RWPE2 (cell line): ENCODE results near the gene KLC3.
"Not testable (repeated sequence)": the region's sequence is repeated elsewhere in the genome, so short reads cannot be mapped to it uniquely, and the experiment has no call there.

Experiments used
- ATAC-seq: fragments of 200-7000 bp; cut with Tn5 transposase; 3 replicates; pipeline ENCODE4 v1.9.1; 2021; ENCODE audit warnings: low read depth
- DNase-seq: peaks from one replicate; pipeline ENCODE4 v3.0.0-alpha.2; 2020; ENCODE audit warnings: low spot score
- H3K27ac ChIP-seq: fragments of 450-650 bp; 2 replicates; pipeline ENCODE4 v1.5.1; 2017; ENCODE audit warnings: mild to moderate bottlenecking; ENCODE audit not compliant: poor library complexity, severe bottlenecking
- H3K27me3 ChIP-seq: fragments of 250-450 bp; sonication (Bioruptor Pico); 2 replicates; pipeline ENCODE4 v1.5.1; 2021; ENCODE audit warnings: mild to moderate bottlenecking, moderate library complexity; ENCODE audit not compliant: insufficient read depth, poor library complexity, severe bottlenecking
- H3K36me3 ChIP-seq: fragments of 250-450 bp; sonication (Bioruptor Pico); 2 replicates; pipeline ENCODE4 v1.5.1; 2020; ENCODE audit warnings: low read depth, mild to moderate bottlenecking, moderate library complexity
- H3K4me1 ChIP-seq: fragments of 250-450 bp; sonication (Bioruptor Pico); 2 replicates; pipeline ENCODE4 v1.5.1; 2021; ENCODE audit warnings: mild to moderate bottlenecking, moderate library complexity; ENCODE audit not compliant: insufficient read depth, poor library complexity, severe bottlenecking
- H3K4me3 ChIP-seq: fragments of 250-450 bp; sonication (Bioruptor Pico); 2 replicates; pipeline ENCODE4 v1.5.1; 2021; ENCODE audit warnings: mild to moderate bottlenecking, moderate library complexity; ENCODE audit not compliant: severe bottlenecking
- H3K9me3 ChIP-seq: fragments of 250-450 bp; sonication (Bioruptor Pico); 2 replicates; pipeline ENCODE4 v1.5.1; 2021; ENCODE audit warnings: mild to moderate bottlenecking, moderate library complexity; ENCODE audit not compliant: severe bottlenecking
- TF ChIP-seq, protein P1 (sequence below): fragments of 450-650 bp; IDR thresholded peaks from one replicate; pipeline ENCODE4 v1.5.1; 2017; ENCODE audit warnings: mild to moderate bottlenecking, moderate library complexity; ENCODE audit not compliant: poor library complexity, severe bottlenecking

KLC3 gene

DNA sequence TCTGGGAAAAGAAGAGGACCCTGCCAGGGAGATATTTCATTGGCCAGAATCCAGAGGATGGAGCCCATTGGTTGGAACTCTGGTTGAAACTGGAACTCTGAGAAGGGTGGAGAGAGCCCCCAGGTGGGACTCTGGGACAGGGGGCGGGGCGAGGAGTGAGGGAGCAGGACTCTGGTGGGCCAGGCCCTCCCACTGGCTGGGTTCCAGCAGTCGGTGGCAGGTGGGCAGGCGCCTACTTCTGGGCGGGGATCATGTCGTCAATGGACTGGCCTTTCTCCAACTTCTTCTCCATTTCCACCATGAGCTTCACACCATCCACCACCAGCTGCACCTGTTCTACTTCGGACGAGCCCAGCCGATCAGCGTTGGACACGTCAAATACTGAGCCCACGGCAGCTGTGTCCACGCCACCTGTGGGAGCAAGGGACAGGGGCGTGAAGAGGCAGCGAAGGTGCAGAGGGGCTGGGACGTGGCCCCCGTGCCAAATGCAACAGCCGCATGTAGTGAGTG lies 34.0 kb upstream of the KLC3 start:
- TF ChIP-seq, protein P1, sequence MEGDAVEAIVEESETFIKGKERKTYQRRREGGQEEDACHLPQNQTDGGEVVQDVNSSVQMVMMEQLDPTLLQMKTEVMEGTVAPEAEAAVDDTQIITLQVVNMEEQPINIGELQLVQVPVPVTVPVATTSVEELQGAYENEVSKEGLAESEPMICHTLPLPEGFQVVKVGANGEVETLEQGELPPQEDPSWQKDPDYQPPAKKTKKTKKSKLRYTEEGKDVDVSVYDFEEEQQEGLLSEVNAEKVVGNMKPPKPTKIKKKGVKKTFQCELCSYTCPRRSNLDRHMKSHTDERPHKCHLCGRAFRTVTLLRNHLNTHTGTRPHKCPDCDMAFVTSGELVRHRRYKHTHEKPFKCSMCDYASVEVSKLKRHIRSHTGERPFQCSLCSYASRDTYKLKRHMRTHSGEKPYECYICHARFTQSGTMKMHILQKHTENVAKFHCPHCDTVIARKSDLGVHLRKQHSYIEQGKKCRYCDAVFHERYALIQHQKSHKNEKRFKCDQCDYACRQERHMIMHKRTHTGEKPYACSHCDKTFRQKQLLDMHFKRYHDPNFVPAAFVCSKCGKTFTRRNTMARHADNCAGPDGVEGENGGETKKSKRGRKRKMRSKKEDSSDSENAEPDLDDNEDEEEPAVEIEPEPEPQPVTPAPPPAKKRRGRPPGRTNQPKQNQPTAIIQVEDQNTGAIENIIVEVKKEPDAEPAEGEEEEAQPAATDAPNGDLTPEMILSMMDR, result no peak
- Histone ChIP-seq H3K4me1 (peaks cover 4% of the 10 kb centered on the region), H3K4me3 (no peak overlapping the region), H3K27me3 (no peaks in the 10 kb centered on the region), H3K9me3 (no peaks in the 10 kb centered on the region), H3K27ac (no peak overlapping the region), H3K36me3 (no peaks in the 10 kb centered on the region)
- ATAC-seq (no peak), DNase-seq (no peak)

DNA sequence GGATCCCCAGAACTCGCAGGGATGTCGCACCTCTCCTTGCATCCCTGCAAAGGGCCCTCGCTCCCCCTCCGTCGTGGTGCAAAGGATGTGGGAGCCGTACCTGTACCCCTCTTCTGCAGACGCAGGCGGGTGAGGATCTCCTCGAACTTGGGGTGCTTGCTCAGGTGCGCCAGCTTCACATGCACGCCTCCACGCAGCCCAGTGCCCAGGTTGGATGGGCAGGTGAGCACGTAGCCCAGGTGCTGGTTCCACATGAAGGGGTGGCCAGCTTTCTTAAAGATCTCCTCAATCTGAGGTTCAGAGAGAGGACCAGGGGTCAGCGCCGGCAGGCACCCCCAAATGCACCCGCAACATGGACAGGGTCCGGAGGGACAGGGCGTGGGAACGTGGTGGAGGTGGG lies 33.2 kb upstream of the KLC3 start:
- no peak for ATAC-seq

DNA sequence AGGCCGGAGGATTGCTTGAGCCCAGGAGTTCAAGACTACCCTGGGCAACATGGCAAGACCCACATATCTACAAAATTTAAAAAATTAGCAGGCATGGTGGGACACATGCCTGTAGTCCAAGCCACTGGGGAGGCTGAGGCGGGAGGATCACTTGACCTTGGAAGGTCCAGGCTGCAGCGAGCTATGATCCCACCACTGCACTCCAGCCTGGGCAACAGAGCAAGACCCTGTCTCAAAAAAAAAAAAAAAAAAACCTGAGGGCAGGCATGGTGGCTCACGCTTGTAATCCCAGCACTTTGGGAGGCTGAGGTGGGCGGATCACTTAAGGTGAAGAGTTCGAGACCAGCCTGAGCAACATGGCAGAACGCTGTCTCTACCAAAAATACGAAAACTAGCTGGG lies 31.2 kb upstream of the KLC3 start:
- not testable (repeated sequence) for ATAC-seq, H3K4me3 ChIP-seq, H3K9me3 ChIP-seq

More for the DNA sequence above, 33.2 kb upstream of the KLC3 start:
- Histone ChIP-seq H3K27me3 (no peaks in the 10 kb centered on the region), H3K4me1 (peaks cover 4% of the 10 kb centered on the region), H3K27ac (no peak overlapping the region), H3K4me3 (no peak overlapping the region), H3K36me3 (no peaks in the 10 kb centered on the region), H3K9me3 (no peaks in the 10 kb centered on the region)
- TF ChIP-seq, protein P1, result no peak
- no peak for DNase-seq

DNA sequence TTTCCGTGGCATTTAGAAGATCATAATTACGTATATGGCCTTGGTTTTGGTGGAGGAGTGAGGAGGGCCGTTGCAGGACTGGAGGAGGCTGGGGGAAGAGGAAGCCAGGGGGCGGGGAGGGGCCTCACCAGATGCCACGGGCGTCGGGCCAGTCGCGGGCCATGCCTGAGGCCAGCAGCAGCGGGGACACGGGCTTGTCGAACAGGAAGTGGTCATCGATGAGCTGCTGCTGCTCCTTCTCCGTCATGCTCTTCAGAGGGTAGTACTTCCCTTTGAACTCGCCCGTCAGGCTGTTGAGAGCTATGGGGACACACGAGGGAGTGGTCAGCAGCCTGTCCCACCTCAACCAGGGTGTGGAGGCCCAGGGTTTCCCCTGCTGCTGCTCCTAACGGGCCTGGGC lies 28.9 kb upstream of the KLC3 start:
- DNase-seq, result no peak
- Histone ChIP-seq H3K36me3 (no peaks in the 10 kb centered on the region), H3K9me3 (no peaks in the 10 kb centered on the region), H3K27ac (no peak overlapping the region), H3K27me3 (no peaks in the 10 kb centered on the region), H3K4me3 (no peak overlapping the region), H3K4me1 (no peaks in the 10 kb centered on the region)
- no peak for ATAC-seq
- TF ChIP-seq, protein P1, result no peak

More for the DNA sequence above, 31.2 kb upstream of the KLC3 start:
- not testable (repeated sequence) for H3K4me1 ChIP-seq, DNase-seq, H3K36me3 ChIP-seq, H3K27me3 ChIP-seq, H3K27ac ChIP-seq

DNA sequence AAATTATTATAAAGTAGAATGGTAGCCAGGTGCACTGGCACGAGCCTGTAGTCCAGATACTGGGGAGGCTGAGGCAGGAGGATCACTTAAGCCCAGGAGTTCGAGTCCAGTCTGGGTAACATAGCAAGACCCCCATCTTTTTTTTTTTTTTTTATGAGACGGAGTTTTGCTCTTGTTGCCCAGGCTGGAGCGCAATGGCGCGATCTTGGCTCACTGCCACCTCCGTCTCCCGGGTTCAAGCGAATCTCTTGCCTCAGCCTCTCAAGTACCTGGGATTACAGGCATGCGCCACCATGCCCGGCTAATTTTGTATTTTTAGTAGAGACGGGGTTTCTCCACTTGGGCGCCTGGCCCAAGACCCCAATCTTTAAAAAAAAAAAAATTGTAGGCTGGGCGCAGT lies 28.3 kb upstream of the KLC3 start:
- not testable (repeated sequence) for DNase-seq, H3K4me1 ChIP-seq, ATAC-seq, H3K36me3 ChIP-seq, H3K9me3 ChIP-seq, H3K27me3 ChIP-seq, H3K27ac ChIP-seq, H3K4me3 ChIP-seq

DNA sequence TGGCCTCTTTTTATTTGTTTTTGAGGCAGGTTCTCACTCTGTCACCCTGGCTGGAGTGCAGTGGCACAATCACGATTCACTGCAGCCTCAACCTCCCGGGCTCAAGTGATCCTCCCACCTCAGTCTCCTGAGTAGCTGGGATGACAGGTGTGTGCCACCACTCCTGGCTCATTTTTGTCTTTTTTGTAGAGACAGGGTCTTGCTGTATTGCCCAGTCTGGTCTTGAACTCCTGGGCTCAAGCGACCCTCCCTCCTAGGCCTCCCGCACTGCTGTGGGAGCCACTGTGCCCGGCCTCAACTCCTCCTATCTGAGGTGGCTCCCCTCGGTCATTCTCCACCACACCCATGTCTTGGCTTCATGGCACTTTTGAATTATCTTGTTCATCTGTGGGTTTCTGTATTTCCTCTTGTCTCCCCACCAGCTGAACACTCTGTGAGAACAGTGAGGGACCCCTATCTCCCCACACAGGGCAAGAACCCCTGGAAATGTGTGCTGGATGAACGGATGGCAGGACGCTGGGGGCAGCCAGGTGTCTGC lies 25.8 kb upstream of the KLC3 start:
- Histone ChIP-seq H3K4me3 (no peak overlapping the region), H3K27ac (no peak overlapping the region), H3K9me3 (no peaks in the 10 kb centered on the region), H3K36me3 (no peaks in the 10 kb centered on the region), H3K27me3 (no peaks in the 10 kb centered on the region), H3K4me1 (no peaks in the 10 kb centered on the region)
- TF ChIP-seq, protein P1, result no peak
- no peak for DNase-seq
- ATAC-seq, result no peak
